ENCODE data around the gene NTNG1.

The NTNG1 gene

DNA sequence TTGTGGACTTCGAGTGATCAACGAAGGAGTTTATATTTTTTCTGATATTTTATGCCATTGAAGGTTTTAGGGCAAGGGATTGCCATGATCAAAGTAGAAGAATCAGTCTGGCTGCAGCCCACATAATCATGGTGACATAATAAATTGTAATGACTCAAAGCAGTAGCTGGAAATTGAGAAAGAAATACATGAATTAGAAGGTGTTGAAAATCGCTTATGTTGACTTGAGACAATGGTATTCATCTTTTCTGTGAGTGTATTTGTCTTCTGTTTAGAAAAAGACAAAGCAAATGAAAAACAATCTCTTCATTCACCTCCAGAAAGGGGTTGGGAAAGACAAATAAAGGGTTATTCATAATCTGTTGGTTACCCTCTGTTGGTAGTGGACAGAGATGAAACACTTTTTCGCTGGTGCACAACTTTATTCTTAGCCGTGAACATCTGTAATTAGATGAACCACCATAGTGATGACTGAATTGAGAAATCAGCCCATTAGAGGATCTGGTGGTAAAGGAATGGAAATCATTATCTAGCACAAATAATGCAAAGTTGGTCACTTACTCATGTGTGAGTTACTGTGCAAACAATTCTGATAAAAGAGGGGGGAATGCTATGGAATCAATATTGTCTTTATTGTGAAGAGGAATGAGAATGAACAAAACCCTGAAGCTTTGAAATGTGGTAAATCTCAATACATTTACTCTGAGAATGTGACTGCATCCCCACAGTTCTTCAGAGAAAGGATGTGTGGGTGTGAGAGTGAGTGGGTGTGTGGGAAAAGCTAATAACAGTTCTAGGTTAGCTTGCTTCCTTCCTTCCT, 121.8 kb downstream of the NTNG1 start:
- DNase-seq (ENCODE audit: low read depth in 2 of 2) = no peak

GRCh38 chr1:107263291-107263915, 122.6 kb downstream of the NTNG1 start:
- no peak for DNase-seq (ENCODE audit: low read depth in 2 of 2)

- DNase-seq (ENCODE audit: low read depth in 2 of 2) = no peak
Measured at GRCh38 chr1:107264007-107264406, 123.2 kb downstream of the NTNG1 start.

GRCh38 chr1:107264561-107264960, 123.7 kb downstream of the NTNG1 start:
- DNase-seq (ENCODE audit: low read depth in 2 of 2) = no peak

DNA sequence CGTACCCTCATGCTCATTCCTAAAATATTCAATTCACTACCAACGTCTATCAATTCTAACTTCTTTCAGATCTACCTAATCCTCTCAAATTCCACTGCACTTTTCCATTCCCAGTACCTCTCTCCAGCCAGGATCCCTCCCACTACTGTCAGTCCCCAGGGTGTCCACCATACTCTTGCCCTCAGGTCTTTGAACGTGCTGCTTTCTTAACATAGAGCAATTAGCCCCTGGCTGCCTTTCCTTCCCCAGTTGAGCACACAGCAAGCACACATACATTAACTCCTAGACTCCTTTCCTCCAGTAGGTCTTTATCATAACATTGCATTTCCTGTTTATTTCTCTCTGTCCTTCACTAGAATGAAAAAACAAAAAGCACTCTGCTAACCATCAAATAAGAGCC, 126.7 kb downstream of the NTNG1 start:
- DNase-seq (ENCODE audit: low read depth in 2 of 2) = no peak

GRCh38 chr1:107272321-107272720, 131.5 kb downstream of the NTNG1 start:
- DNase-seq (ENCODE audit: low read depth in 2 of 2) = no peak

DNA sequence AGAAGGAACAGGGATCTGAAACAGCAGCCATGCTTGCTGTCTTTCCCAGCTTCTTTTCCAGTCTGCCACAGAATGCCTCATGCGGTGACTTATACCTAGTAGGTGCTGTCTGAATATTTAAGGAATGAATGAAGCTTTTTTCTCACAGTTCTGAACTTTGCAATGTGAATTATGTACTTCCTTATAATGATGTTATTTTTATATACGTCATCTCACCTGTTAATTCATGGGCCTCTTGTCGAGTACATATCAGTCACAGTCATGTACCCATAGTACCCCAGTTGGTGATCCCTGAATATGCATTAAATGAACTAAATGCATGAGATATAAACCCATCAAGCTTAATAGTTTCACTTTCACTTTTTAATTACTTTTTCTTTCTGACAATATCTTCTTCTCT, 132.7 kb downstream of the NTNG1 start:
- DNase-seq (ENCODE audit: low read depth in 2 of 2) = no peak

DNA sequence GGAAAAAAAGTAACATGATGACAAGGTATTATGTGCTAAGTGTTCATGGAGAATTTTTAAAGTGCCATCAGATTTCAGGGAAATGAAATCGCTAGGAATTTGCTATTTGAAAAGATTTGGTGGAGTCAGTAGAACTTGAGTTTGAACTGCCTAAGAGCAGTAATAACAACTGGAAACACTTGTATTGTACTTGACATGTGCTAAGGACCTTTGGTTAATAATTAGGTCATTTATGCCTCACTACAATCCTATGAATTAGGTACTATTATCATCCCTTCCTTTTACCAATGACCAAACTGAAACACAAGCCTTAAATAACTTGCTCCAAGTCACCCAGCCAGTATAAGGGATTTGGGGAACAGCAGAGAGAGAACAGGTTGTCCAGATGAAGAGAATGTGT, 133.4 kb downstream of the NTNG1 start:
- DNase-seq (ENCODE audit: low read depth in 2 of 2) = no peak

DNA sequence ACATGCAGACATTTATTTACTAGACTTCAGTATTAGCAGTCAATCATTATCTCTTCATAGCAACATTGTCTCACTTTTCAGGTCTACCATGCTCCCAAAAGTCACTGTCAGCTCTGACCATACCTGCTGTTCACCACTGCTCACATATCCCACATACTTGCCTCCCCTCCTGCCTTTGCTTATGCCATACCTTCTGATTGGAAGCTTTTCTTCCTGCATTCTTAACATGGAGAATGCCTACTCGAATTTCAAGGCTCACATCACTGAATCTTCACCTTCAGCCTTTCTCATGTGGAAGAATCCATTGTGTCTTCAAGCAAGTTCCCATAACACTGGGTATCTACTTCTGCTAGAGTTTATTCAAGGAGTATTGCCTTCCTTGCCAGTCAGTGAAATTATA, 135.4 kb downstream of the NTNG1 start:
- DNase-seq (ENCODE audit: low read depth in 2 of 2) = no peak

GRCh38 chr1:107277022-107277421, 136.2 kb downstream of the NTNG1 start:
- DNase-seq (ENCODE audit: low read depth in 2 of 2) = no peak

- no peak for DNase-seq (ENCODE audit: low read depth in 2 of 2)
Measured at GRCh38 chr1:107286125-107286524, 145.3 kb downstream of the NTNG1 start.

GRCh38 chr1:107291987-107292386, 151.1 kb downstream of the NTNG1 start:
- no peak for DNase-seq (ENCODE audit: low read depth in 2 of 2)

DNA sequence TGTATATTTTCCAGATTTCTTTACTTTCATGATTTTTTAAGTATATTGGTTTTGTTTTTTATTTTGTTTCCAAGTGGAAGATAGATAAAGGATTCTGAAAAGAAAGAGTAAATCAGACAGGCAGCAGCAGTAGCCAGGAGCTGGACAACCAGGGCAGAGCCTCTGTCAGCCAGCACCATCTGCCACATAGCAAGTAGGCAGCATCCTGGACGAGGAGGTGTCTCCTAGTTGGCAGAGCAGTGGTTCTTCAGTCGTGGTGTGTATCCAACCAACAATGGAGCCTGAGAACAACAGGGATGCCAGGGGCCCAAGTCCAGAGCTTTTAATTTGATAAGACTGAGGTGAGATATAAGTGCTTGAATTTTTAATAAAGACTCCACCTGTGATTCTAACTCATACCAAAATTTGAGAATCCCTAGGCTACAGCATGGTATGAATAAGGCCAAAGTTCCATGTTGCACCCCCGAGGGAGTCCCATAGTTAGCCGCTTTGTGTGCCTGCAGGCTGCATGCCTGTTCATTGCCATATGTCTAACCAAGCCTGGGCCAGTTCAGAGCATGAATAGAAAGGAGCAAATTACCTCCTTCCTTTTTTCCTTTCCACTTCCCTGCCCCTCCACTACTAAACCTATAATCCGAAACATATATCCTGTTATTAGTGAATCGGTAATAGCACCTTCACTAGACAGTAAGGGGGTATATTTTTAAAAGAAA, 153.2 kb downstream of the NTNG1 start:
- no peak for DNase-seq (ENCODE audit: low read depth in 2 of 2)

DNA sequence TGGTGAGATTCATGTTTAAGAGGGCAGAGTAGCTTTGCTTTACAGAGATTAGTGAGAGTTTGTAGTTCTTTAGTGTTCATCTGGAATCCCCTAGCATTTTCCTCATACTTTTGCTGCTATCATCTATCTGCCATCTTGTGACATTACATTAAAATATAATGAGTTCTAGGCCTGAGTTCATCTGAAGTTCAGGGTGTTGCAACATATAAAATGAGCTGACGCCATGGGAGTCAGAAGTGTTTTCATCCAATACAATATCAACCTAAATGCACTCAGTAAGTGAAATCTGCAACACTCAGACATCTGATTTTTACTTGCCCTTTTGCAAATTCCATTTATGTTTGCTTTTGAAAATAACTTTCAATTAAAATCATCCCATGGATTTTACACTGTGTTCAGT, 153.8 kb downstream of the NTNG1 start:
- no peak for DNase-seq (ENCODE audit: low read depth in 2 of 2)

DNA sequence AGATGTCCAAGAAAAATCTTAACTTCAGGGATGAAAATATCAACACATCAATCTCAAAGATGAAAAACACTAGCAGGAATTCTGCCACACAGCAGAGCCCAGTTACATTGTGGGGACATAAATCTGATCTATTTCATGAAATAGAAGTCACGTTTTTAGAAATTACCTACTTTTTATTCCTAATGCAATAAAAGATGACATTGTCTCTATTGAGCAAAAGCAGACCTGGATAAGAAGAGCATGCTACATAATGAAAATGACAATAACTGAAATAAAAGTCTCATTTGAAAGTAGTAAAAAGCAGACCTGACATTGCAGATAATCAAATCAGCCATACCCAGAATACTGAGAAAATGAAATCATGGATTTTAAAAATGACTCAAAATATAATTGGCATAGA, 156.8 kb downstream of the NTNG1 start:
- no peak for DNase-seq (ENCODE audit: low read depth in 2 of 2)

- DNase-seq (ENCODE audit: low read depth in 2 of 2) = no peak
Measured at GRCh38 chr1:107298526-107298925, 157.7 kb downstream of the NTNG1 start.

DNA sequence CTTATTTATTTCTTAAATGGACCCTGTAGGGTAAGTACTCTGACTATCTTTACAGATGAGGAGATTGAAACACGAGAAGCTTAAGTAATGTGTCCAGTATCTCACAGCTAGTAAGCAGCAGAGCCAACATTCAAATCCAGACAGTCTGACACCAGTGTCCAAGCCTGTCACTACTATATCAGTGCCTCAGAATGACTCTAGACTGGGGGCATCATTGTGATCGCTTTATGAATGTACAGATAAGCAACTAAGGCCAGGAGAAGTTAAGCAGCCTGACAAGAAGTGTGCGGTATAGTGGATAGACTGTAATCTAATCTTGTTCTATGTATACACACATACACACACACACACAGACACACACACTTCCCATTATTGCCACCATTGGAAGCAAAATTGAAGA, 158.7 kb downstream of the NTNG1 start:
- no peak for DNase-seq (ENCODE audit: low read depth in 2 of 2)

DNA sequence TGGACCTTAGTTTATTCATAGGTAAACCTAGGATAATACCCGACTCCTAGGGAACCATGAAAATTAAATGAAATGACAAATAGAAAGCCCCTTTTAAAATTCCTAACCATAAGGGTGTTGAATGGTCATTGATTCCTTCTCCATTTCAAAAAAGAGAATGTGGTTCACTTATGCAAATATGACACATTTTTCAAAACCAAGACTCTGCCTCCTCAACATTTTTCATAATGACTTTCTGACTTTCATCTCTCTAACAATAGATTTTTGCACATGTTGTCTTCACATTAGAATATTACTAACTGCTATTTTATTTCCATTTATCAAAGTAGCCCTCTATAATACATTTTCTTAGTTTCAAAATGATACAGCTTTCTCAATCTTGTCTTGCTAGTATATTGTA, 169.1 kb downstream of the NTNG1 start:
- DNase-seq (ENCODE audit: low read depth in 2 of 2) = no peak

DNA sequence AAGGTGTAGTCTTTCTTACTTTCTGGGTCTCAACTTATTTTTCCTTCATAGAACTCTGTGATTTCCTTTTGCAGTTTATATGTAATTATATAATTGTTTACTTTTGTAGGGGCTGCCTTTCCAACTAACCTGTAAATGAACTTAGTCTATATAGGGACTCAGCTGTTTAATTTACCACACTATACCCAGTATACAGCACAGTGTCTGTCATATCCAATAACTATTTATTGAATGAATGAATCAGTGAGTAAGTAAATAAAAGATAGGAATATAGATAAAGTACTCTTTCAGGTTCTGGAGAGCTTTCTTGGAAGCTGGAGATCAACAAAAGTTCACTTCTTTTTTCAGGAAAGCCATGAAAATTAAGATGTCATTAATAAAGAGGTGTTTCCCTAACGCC, 174.8 kb downstream of the NTNG1 start:
- no peak for DNase-seq (ENCODE audit: low read depth in 2 of 2)

DNA sequence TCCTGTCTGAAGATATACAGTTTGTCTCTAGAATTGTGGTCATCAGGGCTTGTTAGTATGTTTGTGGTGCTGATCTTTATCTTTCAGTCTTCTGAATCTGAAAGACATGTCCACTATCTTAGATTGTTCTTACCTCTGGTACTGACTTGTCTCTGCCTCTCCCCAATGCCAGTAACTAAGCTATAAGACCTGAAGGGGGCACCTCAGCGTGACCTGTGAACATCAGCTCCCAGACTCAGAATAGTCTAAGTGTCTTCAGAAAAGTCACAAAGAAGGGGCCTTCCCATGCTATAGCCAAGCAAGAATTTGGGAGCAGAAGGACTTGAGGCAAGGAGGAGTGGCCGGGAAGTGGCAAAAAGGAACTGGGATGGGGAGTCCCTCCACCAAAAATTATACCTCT, 178.1 kb downstream of the NTNG1 start:
- no peak for DNase-seq (ENCODE audit: low read depth in 2 of 2)

- no peak for DNase-seq (ENCODE audit: low read depth in 2 of 2)
Measured at GRCh38 chr1:107323784-107324183, 182.9 kb downstream of the NTNG1 start.

GRCh38 chr1:107326824-107327445, 186.1 kb downstream of the NTNG1 start:
- DNase-seq (ENCODE audit: low read depth in 2 of 2) = no peak

GRCh38 chr1:107327446-107327845, 186.6 kb downstream of the NTNG1 start:
- DNase-seq (ENCODE audit: low read depth in 2 of 2) = no peak

Measured in stimulated activated CD4-positive, alpha-beta T cell treated with anti-CD3 and anti-CD28 coated beads, Interleukin-1b, Interleukin-23, amount 100 ng/mL, for 1 hour (primary cell).